Nephron (organoid): Measurements from ENCODE around the gene PLB1.

Experiments used
- H3K27ac Mint-ChIP-seq, 3 experiments: 2 replicates each; pipeline ENCODE4 v1.8.0; 2020; ENCODE audit warnings: mixed read lengths in 3 of 3, mild to moderate bottlenecking in 2 of 3, moderate library complexity in 1 of 3
- H3K27me3 Mint-ChIP-seq: 2 replicates; pipeline ENCODE4 v1.8.0; 2021; ENCODE audit warnings: low read depth, mild to moderate bottlenecking, moderate library complexity, mixed read lengths
- H3K36me3 Mint-ChIP-seq: 2 replicates; pipeline ENCODE4 v1.8.0; 2020; ENCODE audit warnings: low read depth, mixed read lengths
- H3K4me1 Mint-ChIP-seq: 2 replicates; pipeline ENCODE4 v1.8.0; 2020; ENCODE audit warnings: mixed read lengths
- H3K4me3 Mint-ChIP-seq, 3 experiments: 2 replicates each; pipeline ENCODE4 v1.8.0; 2020; ENCODE audit warnings: mild to moderate bottlenecking in 3 of 3, mixed read lengths in 3 of 3, moderate library complexity in 2 of 3
- H3K9me3 Mint-ChIP-seq: 2 replicates; pipeline ENCODE4 v1.8.0; 2020; ENCODE audit warnings: mixed read lengths
- CTCF ChIP-seq, 3 experiments: fragments of 200-600 bp; sonication (generic); IDR thresholded peaks; one replicate each; pipeline ENCODE4 v1.5.0; 2021; ENCODE audit warnings: antibody characterized with exemption in 3 of 3; ENCODE audit not compliant: unreplicated experiment in 3 of 3

PLB1 gene

GRCh38 chr2:28507796-28508764 lies 12.2 kb downstream of the PLB1 start:
- no peak overlapping the region for H3K4me3 Mint-ChIP-seq
- H3K27me3 Mint-ChIP-seq, result peaks cover 4% of the 10 kb centered on the region
- peaks cover 18% of the 10 kb centered on the region for H3K9me3 Mint-ChIP-seq
- H3K27ac Mint-ChIP-seq, result peak overlapping the region in 1 of 3 experiments; percentile 46
- H3K36me3 Mint-ChIP-seq, result peaks cover 4% of the 10 kb centered on the region
- H3K4me1 Mint-ChIP-seq, result peaks cover 6% of the 10 kb centered on the region
- TF ChIP-seq CTCF (IDR thresholded peaks at IDR 0.05; ENCODE audit: unreplicated experiment in 3 of 3), result no peak

DNA sequence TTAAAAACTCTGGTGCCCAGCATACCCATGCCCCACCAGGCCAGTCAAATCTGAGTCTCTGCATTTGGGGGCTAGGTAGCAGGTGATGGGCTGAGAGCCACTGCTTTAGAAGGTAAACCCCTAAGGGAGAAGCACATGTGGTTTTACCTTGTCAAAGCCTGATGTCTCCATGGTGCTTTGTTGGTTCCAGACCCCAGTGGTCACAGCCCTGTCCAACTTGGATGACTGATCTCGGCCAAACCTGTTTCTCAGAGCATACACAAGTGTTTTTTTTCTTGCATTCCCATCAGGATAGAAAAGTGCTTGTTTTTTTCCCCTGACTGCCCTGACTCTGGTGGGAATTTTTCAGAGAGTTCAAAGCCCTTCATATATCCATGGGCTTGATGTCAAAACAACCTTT lies 13.5 kb downstream of the PLB1 start:
- Mint-ChIP-seq H3K4me3 (no peak overlapping the region), H3K27me3 (peaks cover 4% of the 10 kb centered on the region), H3K36me3 (peaks cover 4% of the 10 kb centered on the region), H3K27ac (no peak overlapping the region), H3K4me1 (peaks cover 6% of the 10 kb centered on the region), H3K9me3 (peaks cover 18% of the 10 kb centered on the region)
- TF ChIP-seq CTCF (IDR thresholded peaks at IDR 0.05; ENCODE audit: unreplicated experiment in 3 of 3), result no peak

DNA sequence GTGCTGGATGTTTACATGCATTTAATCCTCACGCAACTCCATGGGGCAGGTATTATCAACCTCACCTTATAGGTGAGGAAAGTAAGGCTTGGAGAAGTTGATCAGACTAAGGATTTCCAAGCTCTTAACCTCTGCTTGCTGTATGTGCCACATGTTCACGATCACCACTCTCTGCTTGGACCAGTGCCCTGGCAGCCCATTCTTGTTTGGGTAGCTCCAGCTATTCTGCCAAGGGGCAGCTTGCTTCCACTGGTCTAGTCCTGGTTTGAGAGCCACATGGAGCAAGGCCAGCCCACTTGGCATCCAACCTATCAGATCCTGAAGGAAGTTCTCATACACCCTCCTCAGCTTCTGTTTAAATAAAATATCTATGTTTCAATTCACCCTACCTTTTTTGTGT lies 14.3 kb downstream of the PLB1 start:
- H3K4me1 Mint-ChIP-seq, result peaks cover 6% of the 10 kb centered on the region
- no peak overlapping the region for H3K4me3 Mint-ChIP-seq
- H3K9me3 Mint-ChIP-seq, result peaks cover 18% of the 10 kb centered on the region
- H3K36me3 Mint-ChIP-seq, result peaks cover 4% of the 10 kb centered on the region
- TF ChIP-seq CTCF (IDR thresholded peaks at IDR 0.05; ENCODE audit: unreplicated experiment in 3 of 3), result no peak
- no peak overlapping the region for H3K27ac Mint-ChIP-seq
- H3K27me3 Mint-ChIP-seq, result peaks cover 4% of the 10 kb centered on the region

DNA sequence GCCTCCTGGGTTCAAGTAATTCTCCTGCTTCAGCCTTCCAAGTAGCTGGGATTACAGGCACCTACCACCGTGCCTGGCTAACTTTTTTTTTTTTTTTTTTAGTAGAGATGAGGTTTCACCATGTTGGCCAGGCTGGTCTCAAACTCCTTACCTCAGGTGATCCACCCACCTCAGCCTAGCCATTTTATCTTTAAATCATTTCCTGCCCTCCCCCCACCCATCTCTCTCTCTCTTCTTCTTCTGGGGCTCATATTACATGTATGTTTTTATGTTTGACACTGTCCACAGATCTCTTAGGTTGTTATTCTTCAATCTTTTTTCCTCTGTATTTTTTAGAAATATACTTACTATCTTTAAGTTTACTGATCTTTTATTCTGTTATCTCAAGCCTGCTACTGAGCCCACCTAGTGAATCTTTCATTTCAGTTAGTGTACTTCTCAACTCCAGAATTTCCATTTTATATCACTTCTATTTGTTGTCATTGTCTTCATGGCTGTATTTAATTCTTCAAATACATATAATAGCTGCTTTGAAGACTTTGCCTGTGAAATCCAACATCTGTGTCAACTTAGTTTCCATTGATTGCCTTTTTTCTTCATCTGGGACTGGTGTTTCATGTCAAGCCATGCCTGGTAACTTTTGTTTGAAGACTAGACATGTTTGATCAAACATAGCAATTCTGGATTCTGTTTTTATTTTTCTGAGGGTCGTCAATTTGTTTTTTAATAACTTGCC lies 16.2 kb downstream of the PLB1 start:
- H3K4me1 Mint-ChIP-seq, result no peaks in the 10 kb centered on the region
- H3K27ac Mint-ChIP-seq, result no peak overlapping the region
- TF ChIP-seq CTCF (IDR thresholded peaks at IDR 0.05; ENCODE audit: unreplicated experiment in 3 of 3), result no peak
- peaks cover 18% of the 10 kb centered on the region for H3K9me3 Mint-ChIP-seq
- no peak overlapping the region for H3K4me3 Mint-ChIP-seq
- H3K36me3 Mint-ChIP-seq, result peaks cover 4% of the 10 kb centered on the region
- H3K27me3 Mint-ChIP-seq, result peaks cover 6% of the 10 kb centered on the region

- peaks cover 18% of the 10 kb centered on the region for H3K9me3 Mint-ChIP-seq
- H3K27ac Mint-ChIP-seq, result no peak overlapping the region
Measured at GRCh38 chr2:28512607-28512965, 16.7 kb downstream of the PLB1 start.

More at GRCh38 chr2:28512607-28512965, 16.7 kb downstream of the PLB1 start:
- no peak for TF ChIP-seq CTCF (IDR thresholded peaks at IDR 0.05; ENCODE audit: unreplicated experiment in 3 of 3)
- Mint-ChIP-seq H3K36me3 (peaks cover 4% of the 10 kb centered on the region), H3K4me3 (no peak overlapping the region), H3K27me3 (peaks cover 6% of the 10 kb centered on the region), H3K4me1 (no peaks in the 10 kb centered on the region)
